IMR-90 (cell line): ENCODE results near the gene CRIM1. TPM values are rescaled to one million over a fixed set of nuclear protein-coding genes. Genes with fewer than 3 reads are reported as not detected.

ENCODE experiments used
- ATAC-seq: fragments of 200-7000 bp; cut with Tn5 transposase; 2 replicates; pipeline ENCODE4 v1.9.1; 2020; ENCODE audit warnings: low read depth, mild to moderate bottlenecking, moderate library complexity
- BruUV-seq: library from RNA; stranded (reverse); fragments of 400-500 nt; replicated peaks from 2 replicates; lab custom pipeline; 2021; lab: Mats Ljungman, UMichigan
- CTCF ChIA-PET: fragments of 300-600 bp; formaldehyde crosslinking; extraction: SDS; loops from one replicate; lab custom pipeline; 2021; ENCODE audit warnings: antibody characterized with exemption; lab: Yijun Ruan, JAX
- POLR2A ChIA-PET: fragments of 300-600 bp; sonication (Branson Sonifier 250); formaldehyde crosslinking; loops from one replicate; lab custom pipeline; 2022; ENCODE audit warnings: antibody characterized with exemption; ENCODE audit not compliant: unreplicated experiment; lab: Charles Lee
- DNase-seq: peaks from one replicate; pipeline ENCODE4 v3.0.0; 2013
- H2AFZ ChIP-seq: replicated peaks from 2 replicates; pipeline ENCODE3; 2013; ENCODE audit warnings: low read length, mild to moderate bottlenecking; ENCODE audit not compliant: poor library complexity
- H2AK5ac ChIP-seq: 2 replicates; pipeline ENCODE4 v1.6.1; 2013; ENCODE audit warnings: low read depth, low read length, inconsistent platforms
- H2AK9ac ChIP-seq: replicated peaks from 2 replicates; pipeline ENCODE3; 2013; ENCODE audit warnings: mild to moderate bottlenecking, low read depth, low read length, moderate library complexity; ENCODE audit not compliant: poor library complexity
- H2BK120ac ChIP-seq: 2 replicates; pipeline ENCODE4 v1.6.1; 2013; ENCODE audit warnings: low read depth, low read length, inconsistent platforms
- H2BK15ac ChIP-seq: 3 replicates; pipeline ENCODE4 v1.6.1; 2013; ENCODE audit warnings: low read depth, low read length, inconsistent platforms
- H2BK20ac ChIP-seq: 2 replicates; pipeline ENCODE4 v1.6.1; 2013; ENCODE audit warnings: low read depth, mild to moderate bottlenecking, inconsistent platforms, low read length, moderate library complexity
- H2BK5ac ChIP-seq: 2 replicates; pipeline ENCODE4 v1.6.1; 2013; ENCODE audit warnings: mild to moderate bottlenecking, low read depth, low read length, inconsistent platforms; ENCODE audit not compliant: poor library complexity, severe bottlenecking
- H3K14ac ChIP-seq: replicated peaks from 2 replicates; pipeline ENCODE4 v1.6.1; 2013; ENCODE audit warnings: low read depth, low read length, inconsistent platforms
- H3K18ac ChIP-seq: 2 replicates; pipeline ENCODE4 v1.6.1; 2013; ENCODE audit warnings: low read depth, low read length, control low read depth
- H3K23ac ChIP-seq: 2 replicates; pipeline ENCODE4 v1.6.1; 2013; ENCODE audit warnings: low read depth, low read length, inconsistent platforms
- H3K27ac ChIP-seq: 2 replicates; pipeline ENCODE4 v1.5.1; 2013; ENCODE audit warnings: mild to moderate bottlenecking, control low read depth, low read length; ENCODE audit not compliant: insufficient read depth
- H3K27me3 ChIP-seq: 2 replicates; pipeline ENCODE4 v1.6.1; 2013; ENCODE audit warnings: low read length; ENCODE audit not compliant: control insufficient read depth, insufficient read depth
- H3K36me3 ChIP-seq: 2 replicates; pipeline ENCODE4 v1.6.1; 2013; ENCODE audit warnings: low read length, mixed read lengths; ENCODE audit not compliant: control insufficient read depth, insufficient read depth
- H3K4ac ChIP-seq: 2 replicates; pipeline ENCODE4 v1.6.1; 2013; ENCODE audit warnings: low read depth, low read length, inconsistent platforms
- H3K4me1 ChIP-seq: 2 replicates; pipeline ENCODE4 v1.6.1; 2013; ENCODE audit warnings: low read length, mixed read lengths; ENCODE audit not compliant: control insufficient read depth, insufficient read depth
- H3K4me2 ChIP-seq: 2 replicates; pipeline ENCODE4 v1.6.1; 2013; ENCODE audit warnings: low read depth, mild to moderate bottlenecking, control low read depth, low read length, moderate library complexity
- H3K4me3 ChIP-seq: 2 replicates; pipeline ENCODE4 v1.5.1; 2013; ENCODE audit warnings: low read depth, mild to moderate bottlenecking, control low read depth, low read length, moderate library complexity; ENCODE audit not compliant: insufficient read depth
- H3K56ac ChIP-seq: 2 replicates; pipeline ENCODE4 v1.6.1; 2013; ENCODE audit warnings: low read length, inconsistent platforms; ENCODE audit not compliant: insufficient read depth; ENCODE audit errors: extremely low read depth
- H3K79me1 ChIP-seq, 2 experiments: 2 replicates each; pipeline ENCODE4 v1.6.1; 2013; ENCODE audit warnings: low read length in 2 of 2, inconsistent platforms in 1 of 2, low read depth in 1 of 2
- H3K9ac ChIP-seq: 2 replicates; pipeline ENCODE4 v1.6.1; 2013; ENCODE audit warnings: low read depth, low read length, control low read depth
- H3K9me1 ChIP-seq: 2 replicates; pipeline ENCODE4 v1.6.1; 2013; ENCODE audit warnings: low read length, inconsistent platforms; ENCODE audit not compliant: insufficient read depth
- H3K9me3 ChIP-seq: 2 replicates; pipeline ENCODE4 v1.6.1; 2013; ENCODE audit warnings: low read length; ENCODE audit not compliant: control insufficient read depth, insufficient read depth
- H4K20me1 ChIP-seq: 2 replicates; pipeline ENCODE4 v1.6.1; 2013; ENCODE audit warnings: low read length, inconsistent platforms; ENCODE audit not compliant: insufficient read depth
- H4K5ac ChIP-seq: 2 replicates; pipeline ENCODE4 v1.6.1; 2013; ENCODE audit warnings: mild to moderate bottlenecking, low read depth, low read length, control low read depth
- H4K8ac ChIP-seq, 2 experiments: 2 replicates each; pipeline ENCODE4 v1.6.1; 2013; ENCODE audit warnings: low read depth in 2 of 2, low read length in 2 of 2, control low read depth in 1 of 2, inconsistent platforms in 1 of 2
- H4K91ac ChIP-seq: 2 replicates; pipeline ENCODE4 v1.6.1; 2013; ENCODE audit warnings: low read depth, low read length, inconsistent platforms; ENCODE audit not compliant: insufficient read depth
- CEBPB ChIP-seq: IDR thresholded peaks from 2 replicates; pipeline ENCODE4 v1.6.1; 2012; ENCODE audit warnings: low read depth, low read length, improper control_type of control experiment
- NFE2L2 ChIP-seq: fragments of 150-350 bp; IDR thresholded peaks from 2 replicates; pipeline ENCODE4 v1.6.1; 2016; ENCODE audit warnings: low read depth, mild to moderate bottlenecking, low read length
- WGBS, 2 experiments: methylation state at CpG; one replicate each; pipeline versions ENCODE4 v1.1.5 to v1.1.7; 2013; ENCODE audit warnings: missing lambda C conversion rate in 2 of 2; ENCODE audit not compliant: insufficient read length in 1 of 2; ENCODE audit errors: extremely low coverage in 2 of 2; 5-methylcytosine and 5-hydroxymethylcytosine counted together
- dilution Hi-C: fragments of 300-500 bp; cut with HindIII; formaldehyde crosslinking; loops from one replicate; pipeline ENCODE4 v1.14.3; 2018; ENCODE audit warnings: low sequenced_read_pairs; ENCODE audit not compliant: unreplicated experiment
- in situ Hi-C: fragments of 300-500 bp; cut with MboI; formaldehyde crosslinking; loops from 3 replicates; pipeline ENCODE4 v1.14.3; 2019; ENCODE audit warnings: low sequenced_read_pairs, inconsistent platforms, mixed read lengths
- intact Hi-C: fragments of 100-400 bp; cut with micrococcal nuclease; formaldehyde crosslinking; loops from 2 replicates; pipeline ENCODE4 v1.10.0; 2022
- polyA plus RNA-seq, 3 experiments: library from polyadenylated mRNA; depleted of rRNA; stranded (reverse); fragments of >200 nt; gene quantifications; 2 replicates each; pipeline ENCODE4 v1.2.3, GENCODE V29; 2012; ENCODE audit warnings: low replicate concordance in 1 of 3
- total RNA-seq: library from RNA; depleted of rRNA; stranded (reverse); fragments of >200 nt; gene quantifications from 2 replicates; pipeline ENCODE4 v1.2.3, GENCODE V29; 2012

Gene CRIM1
- total and polyA plus RNA-seq, 2 of the 4 experiments (the other 2 are of a cell fraction): 285 to 490 TPM

DNA sequence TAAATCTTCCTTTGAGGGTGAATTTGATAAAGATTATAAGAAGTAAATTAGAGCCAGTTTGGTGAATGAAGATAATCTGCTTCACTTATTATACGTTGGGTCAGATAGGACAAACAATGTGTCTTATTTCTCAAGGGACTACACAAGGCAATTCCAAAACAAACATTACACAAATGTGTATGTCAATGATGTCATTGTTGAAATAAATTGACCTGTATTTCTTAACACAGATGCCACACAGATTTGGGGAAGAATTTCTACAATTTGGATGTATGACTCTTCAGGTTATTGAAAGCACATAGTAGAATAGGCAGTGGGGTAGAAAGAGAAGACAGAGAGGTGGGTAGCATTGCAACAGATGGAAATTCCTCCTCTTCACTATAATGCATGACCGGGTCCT, 6.9 kb upstream of the CRIM1 start:
- Histone ChIP-seq H3K79me1 (peaks cover 4 to 20% of the 10 kb centered on the region in 2 experiments; a peak in 3 of 4 replicates), H3K18ac (no peak overlapping the region), H4K8ac (no peak overlapping the region), H4K91ac (no peak overlapping the region), H3K23ac (no peak overlapping the region), H3K14ac (no peak overlapping the region), H3K27ac (no peak overlapping the region), H2BK20ac (no peak overlapping the region), H3K4me2 (no peak overlapping the region; the same call in 1 of the 2 replicates), H2BK15ac (no peak overlapping the region), H2BK5ac (no peak overlapping the region), H2AK5ac (no peak overlapping the region), H2BK120ac (no peak overlapping the region), H3K56ac (no peak overlapping the region), H4K5ac (no peak overlapping the region), H3K9ac (no peak overlapping the region), H3K4me1 (peaks cover 5% of the 10 kb centered on the region), H3K27me3 (no peaks in the 10 kb centered on the region), H3K36me3 (no peaks in the 10 kb centered on the region), H4K20me1 (no peaks in the 10 kb centered on the region), H3K4ac (no peak overlapping the region), H3K9me3 (no peaks in the 10 kb centered on the region), H3K9me1 (no peaks in the 10 kb centered on the region; the same call in 1 of the 2 replicates), H2AFZ (no peak overlapping the region), H3K4me3 (no peak overlapping the region), H2AK9ac (no peak overlapping the region)
- ATAC-seq (0 out of 2 replicates have a peak, but pooled peaks have one; percentile 9), DNase-seq (peak; percentile 58)
- ChIA-PET POLR2A (no interaction called here), CTCF (interaction anchor here (0.7 kb wide), 1 partner anchor 208 kb away, joined by 3 read pairs; no protein-coding TSS in a partner anchor)
- intact Hi-C loops (no loop called here), in situ Hi-C loops (no loop called here), dilution Hi-C loops (no loop called here)
- peak; percentile 66 for TF ChIP-seq CEBPB
- no peak for TF ChIP-seq NFE2L2
- no CpG with 5 or more reads among the region's 2 CpGs for WGBS, 2 experiments
- BruUV-seq: no TSS peak
